ENCODE results near the gene ZDHHC4.

ZDHHC4 gene

GRCh38 chr7:6606866-6607583, 29.8 kb downstream of the ZDHHC4 start:
- no peak for DNase-seq (ENCODE audit: low read depth in 2 of 2)

- DNase-seq (ENCODE audit: low read depth in 2 of 2) = no peak
Observed at GRCh38 chr7:6607651-6608051, 30.4 kb downstream of the ZDHHC4 start.

- no peak for DNase-seq (ENCODE audit: low read depth in 2 of 2)
Observed at GRCh38 chr7:6608081-6608480, 30.8 kb downstream of the ZDHHC4 start.

- no peak for DNase-seq (ENCODE audit: low read depth in 2 of 2)
Observed at GRCh38 chr7:6608794-6609193, 31.5 kb downstream of the ZDHHC4 start.

- no peak for DNase-seq (ENCODE audit: low read depth in 2 of 2)
Observed at GRCh38 chr7:6612819-6613218, 35.6 kb downstream of the ZDHHC4 start.

GRCh38 chr7:6613706-6614105, 36.5 kb downstream of the ZDHHC4 start:
- no peak for DNase-seq (ENCODE audit: low read depth in 2 of 2)

- DNase-seq (ENCODE audit: low read depth in 2 of 2) = no peak
Observed at GRCh38 chr7:6614953-6615722, 37.9 kb downstream of the ZDHHC4 start, which contains the start of gene ZNF853. Gene ZNF853 (plus strand): TSS chr7:6615610. CDS start chr7:6616175, 565 bp downstream.

- no peak for DNase-seq (ENCODE audit: low read depth in 2 of 2)
Observed at GRCh38 chr7:6615723-6616555, 38.7 kb downstream of the ZDHHC4 start.

- no peak for DNase-seq (ENCODE audit: low read depth in 2 of 2)
Observed at GRCh38 chr7:6616854-6617643, 39.8 kb downstream of the ZDHHC4 start.

- no peak for DNase-seq (ENCODE audit: low read depth in 2 of 2)
Observed at GRCh38 chr7:6618621-6619020, 41.4 kb downstream of the ZDHHC4 start.

- no peak for DNase-seq (ENCODE audit: low read depth in 2 of 2)
Observed at GRCh38 chr7:6619961-6620360, 42.7 kb downstream of the ZDHHC4 start.

- DNase-seq (ENCODE audit: low read depth in 2 of 2) = no peak
Observed at GRCh38 chr7:6621195-6622133, 44.2 kb downstream of the ZDHHC4 start.

GRCh38 chr7:6622134-6622710, 45.0 kb downstream of the ZDHHC4 start:
- DNase-seq (ENCODE audit: low read depth in 2 of 2) = no peak

GRCh38 chr7:6623589-6624245, 46.5 kb downstream of the ZDHHC4 start:
- no peak for DNase-seq (ENCODE audit: low read depth in 2 of 2)

- DNase-seq (ENCODE audit: low read depth in 2 of 2) = no peak
Observed at GRCh38 chr7:6624246-6624611, 47.0 kb downstream of the ZDHHC4 start.

- no peak for DNase-seq (ENCODE audit: low read depth in 2 of 2)
Observed at GRCh38 chr7:6628045-6628444, 50.8 kb downstream of the ZDHHC4 start.

- no peak for DNase-seq (ENCODE audit: low read depth in 2 of 2)
Observed at GRCh38 chr7:6630007-6630849, 53.0 kb downstream of the ZDHHC4 start.

- DNase-seq (ENCODE audit: low read depth in 2 of 2) = no peak
Observed at GRCh38 chr7:6631605-6632004, 54.4 kb downstream of the ZDHHC4 start.

- no peak for DNase-seq (ENCODE audit: low read depth in 2 of 2)
Observed at GRCh38 chr7:6634021-6634420, 56.8 kb downstream of the ZDHHC4 start.

Measured in stimulated activated CD4-positive, alpha-beta T cell treated with anti-CD3 and anti-CD28 coated beads, Interleukin-12 subunit alpha, Interleukin-12 subunit beta, amount 100 ng/mL, for 24 hours (primary cell).